Mesendoderm (in vitro differentiated cells): ENCODE measurements around the gene PPP1R12B.
"Not testable (repeated sequence)": the region's sequence is repeated elsewhere in the genome, so short reads cannot be mapped to it uniquely, and the experiment has no call there.

ENCODE experiments used
- DNase-seq: peaks from one replicate; pipeline ENCODE4 v3.0.0; 2013
- H2AK5ac ChIP-seq: 2 replicates; pipeline ENCODE4 v1.6.1; 2013; ENCODE audit warnings: low read length, inconsistent platforms
- H2BK120ac ChIP-seq: 2 replicates; pipeline ENCODE4 v1.6.1; 2013; ENCODE audit warnings: low read depth, mild to moderate bottlenecking, low read length, moderate library complexity, mixed read lengths
- H2BK15ac ChIP-seq: replicated peaks from 2 replicates; pipeline ENCODE4 v1.6.1; 2013; ENCODE audit warnings: low read depth, mild to moderate bottlenecking, moderate library complexity
- H2BK5ac ChIP-seq: 2 replicates; pipeline ENCODE4 v1.6.1; 2013; ENCODE audit warnings: low read length, inconsistent platforms
- H3K18ac ChIP-seq: 2 replicates; pipeline ENCODE4 v1.6.1; 2013; ENCODE audit warnings: mild to moderate bottlenecking, low read length, mixed read lengths
- H3K23ac ChIP-seq: one replicate; pipeline ENCODE4 v1.6.1; 2013; ENCODE audit warnings: low read length
- H3K27ac ChIP-seq: 2 replicates; pipeline ENCODE4 v1.5.1; 2013; ENCODE audit warnings: low read depth, mild to moderate bottlenecking, inconsistent platforms, low read length, moderate library complexity
- H3K27me3 ChIP-seq: 2 replicates; pipeline ENCODE4 v1.6.1; 2013; ENCODE audit warnings: low read length, control low read depth, mild to moderate bottlenecking, inconsistent platforms; ENCODE audit not compliant: insufficient read depth, poor library complexity
- H3K36me3 ChIP-seq: 2 replicates; pipeline ENCODE4 v1.6.1; 2013; ENCODE audit warnings: low read length, inconsistent platforms; ENCODE audit not compliant: control insufficient read depth, insufficient read depth
- H3K4ac ChIP-seq: one replicate; pipeline ENCODE4 v1.6.1; 2013; ENCODE audit warnings: low read depth, mild to moderate bottlenecking, low read length, moderate library complexity
- H3K4me1 ChIP-seq: 2 replicates; pipeline ENCODE4 v1.6.1; 2013; ENCODE audit warnings: low read depth, low read length, inconsistent platforms; ENCODE audit not compliant: control insufficient read depth
- H3K4me2 ChIP-seq: 2 replicates; pipeline ENCODE4 v1.6.1; 2013; ENCODE audit warnings: low read length
- H3K4me3 ChIP-seq: 2 replicates; pipeline ENCODE4 v1.5.1; 2013; ENCODE audit warnings: mild to moderate bottlenecking, low read length
- H3K56ac ChIP-seq: one replicate; pipeline ENCODE4 v1.6.1; 2013; ENCODE audit warnings: low read length
- H3K79me1 ChIP-seq: 2 replicates; pipeline ENCODE4 v1.6.1; 2013; ENCODE audit warnings: low read length, inconsistent platforms
- H3K79me2 ChIP-seq: 2 replicates; pipeline ENCODE4 v1.6.1; 2013; ENCODE audit warnings: mild to moderate bottlenecking, low read length; ENCODE audit not compliant: control insufficient read depth, insufficient read depth
- H3K9ac ChIP-seq: 2 replicates; pipeline ENCODE4 v1.6.1; 2013; ENCODE audit warnings: low read length, inconsistent platforms
- H4K5ac ChIP-seq: one replicate; pipeline ENCODE4 v1.6.1; 2013; ENCODE audit warnings: low read length
- H4K8ac ChIP-seq: one replicate; pipeline ENCODE4 v1.6.1; 2013; ENCODE audit warnings: low read depth, mild to moderate bottlenecking, control low read depth, low read length, moderate library complexity
- WGBS: extraction: QIAGEN DNeasy Blood & Tissue Kit; methylation state at CpG from one replicate; pipeline ENCODE4 v1.1.7; 2013; ENCODE audit warnings: low lambda C conversion rate, missing lambda C conversion rate; ENCODE audit not compliant: insufficient coverage; ENCODE audit errors: extremely low coverage; 5-methylcytosine and 5-hydroxymethylcytosine counted together

Gene PPP1R12B

DNA sequence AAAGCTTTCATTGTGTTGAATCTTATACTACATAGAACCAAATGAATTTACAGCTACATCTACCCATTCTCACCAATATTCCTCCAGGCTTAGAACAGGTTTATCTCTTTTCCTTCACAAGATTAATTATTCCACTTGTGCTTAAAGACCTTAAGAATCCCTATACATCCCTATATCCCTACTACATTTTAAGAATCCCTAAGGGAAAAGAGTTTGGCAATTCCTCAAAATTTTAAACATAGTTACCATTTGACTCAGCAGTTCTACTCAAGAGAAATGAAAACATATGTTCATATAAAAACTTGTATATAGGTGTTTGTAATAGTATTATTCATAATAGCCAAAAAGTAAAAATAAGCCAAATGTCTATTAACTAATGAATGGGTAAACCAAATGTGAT, 140.6 kb downstream of the PPP1R12B start:
- H3K23ac ChIP-seq, H4K5ac ChIP-seq: not testable (repeated sequence)

DNA sequence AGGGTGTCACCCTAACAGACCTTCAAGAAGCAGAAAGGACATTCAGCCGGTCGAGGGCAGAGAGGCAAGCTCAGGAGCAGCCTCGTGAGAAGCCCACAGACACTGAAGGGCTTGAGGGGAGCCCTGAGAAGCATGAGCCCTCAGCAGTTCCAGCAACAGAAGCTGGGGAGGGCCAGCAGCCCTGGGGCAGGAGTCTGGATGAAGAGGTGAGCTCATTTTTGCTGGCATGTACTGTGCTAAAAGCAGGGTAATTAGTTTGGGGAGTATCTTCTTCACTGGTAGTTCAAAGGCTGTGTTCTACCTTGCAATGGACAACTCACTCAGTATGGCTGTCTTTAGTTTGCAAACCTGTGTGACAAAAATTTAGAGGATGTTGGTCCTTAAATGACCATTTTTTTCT, 144.6 kb downstream of the PPP1R12B start:
- H4K8ac ChIP-seq, H3K79me1 ChIP-seq, H2BK120ac ChIP-seq, H3K27me3 ChIP-seq, H3K27ac ChIP-seq, H3K23ac ChIP-seq, H3K36me3 ChIP-seq, H2AK5ac ChIP-seq, H4K5ac ChIP-seq, H2BK15ac ChIP-seq, H3K4ac ChIP-seq, H3K4me3 ChIP-seq, DNase-seq, H2BK5ac ChIP-seq, H3K79me2 ChIP-seq, H3K56ac ChIP-seq, H3K18ac ChIP-seq, H3K4me2 ChIP-seq, H3K9ac ChIP-seq, H3K4me1 ChIP-seq: not testable (repeated sequence)
- WGBS = no CpG with 5 or more reads among the region's 3 CpGs

More for the DNA sequence above, 140.6 kb downstream of the PPP1R12B start:
- H3K4me3 ChIP-seq, H3K27ac ChIP-seq, H2AK5ac ChIP-seq, H3K79me1 ChIP-seq, H3K27me3 ChIP-seq, H3K4me1 ChIP-seq, H3K56ac ChIP-seq, H2BK15ac ChIP-seq, H3K79me2 ChIP-seq, H4K8ac ChIP-seq, H3K9ac ChIP-seq, DNase-seq, H3K18ac ChIP-seq, H3K36me3 ChIP-seq, H3K4me2 ChIP-seq, H3K4ac ChIP-seq, H2BK5ac ChIP-seq, H2BK120ac ChIP-seq: not testable (repeated sequence)

DNA sequence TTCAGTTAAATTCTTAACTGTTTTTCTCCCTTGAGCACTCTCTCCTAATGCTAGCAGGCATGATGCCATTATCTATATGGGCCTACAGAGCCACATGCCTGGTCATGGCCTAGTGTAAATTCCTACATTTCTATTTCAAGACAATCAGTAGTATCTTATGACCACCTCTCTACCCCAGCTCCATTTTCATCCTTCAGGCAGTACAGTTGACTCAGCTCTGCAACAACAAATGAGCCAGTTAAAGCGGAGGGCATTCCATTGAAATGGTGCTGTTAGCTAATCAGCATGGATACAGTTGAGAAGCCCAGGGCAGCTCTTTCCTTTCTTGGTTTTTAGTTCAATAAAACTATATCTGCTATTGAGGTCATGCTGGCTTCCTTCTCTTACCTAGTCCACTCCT, 150.0 kb downstream of the PPP1R12B start:
- Histone ChIP-seq H3K18ac (no peak overlapping the region), H3K79me1 (no peaks in the 10 kb centered on the region), H4K5ac (no peak overlapping the region), H3K36me3 (no peaks in the 10 kb centered on the region), H3K27ac (no peak overlapping the region), H2BK15ac (no peak overlapping the region), H3K9ac (no peak overlapping the region), H4K8ac (no peak overlapping the region), H2BK5ac (no peak overlapping the region), H2BK120ac (no peak overlapping the region), H3K79me2 (no peaks in the 10 kb centered on the region), H3K56ac (no peak overlapping the region), H3K4ac (no peak overlapping the region), H3K4me2 (no peak overlapping the region), H3K27me3 (no peaks in the 10 kb centered on the region), H3K4me3 (no peak overlapping the region), H3K4me1 (no peaks in the 10 kb centered on the region), H2AK5ac (no peak overlapping the region), H3K23ac (no peak overlapping the region)
- DNase-seq = peak; percentile 22
- no CpG with 5 or more reads among the region's 1 CpG for WGBS

DNA sequence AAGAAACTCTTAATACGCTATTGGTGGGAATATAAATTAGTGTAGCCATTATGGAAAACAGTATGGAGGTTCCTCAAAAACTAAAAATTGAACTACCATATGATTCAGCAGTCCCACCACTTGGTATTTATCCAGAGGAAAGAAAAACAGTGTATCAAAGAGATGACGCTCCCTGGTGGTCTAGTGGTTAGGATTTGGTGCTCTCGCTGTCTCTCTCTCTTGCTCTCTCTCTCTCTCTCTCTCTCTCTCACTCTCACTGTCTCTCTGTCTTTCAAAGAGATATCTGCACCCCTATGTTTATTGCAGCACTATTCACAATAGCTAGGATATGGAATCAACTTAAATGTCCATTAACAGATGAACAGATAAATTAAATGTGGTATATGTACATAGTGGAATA, 151.5 kb downstream of the PPP1R12B start:
- not testable (repeated sequence) for H3K79me2 ChIP-seq, H4K8ac ChIP-seq, H2BK120ac ChIP-seq, H3K18ac ChIP-seq, H3K4me3 ChIP-seq, H2BK15ac ChIP-seq, DNase-seq, H2BK5ac ChIP-seq, H3K27ac ChIP-seq, H4K5ac ChIP-seq, H3K56ac ChIP-seq, H3K4ac ChIP-seq, H3K4me1 ChIP-seq, H3K79me1 ChIP-seq, H3K23ac ChIP-seq, H2AK5ac ChIP-seq, H3K9ac ChIP-seq, H3K27me3 ChIP-seq, H3K4me2 ChIP-seq, H3K36me3 ChIP-seq
- WGBS = no CpG with 5 or more reads among the region's 3 CpGs

DNA sequence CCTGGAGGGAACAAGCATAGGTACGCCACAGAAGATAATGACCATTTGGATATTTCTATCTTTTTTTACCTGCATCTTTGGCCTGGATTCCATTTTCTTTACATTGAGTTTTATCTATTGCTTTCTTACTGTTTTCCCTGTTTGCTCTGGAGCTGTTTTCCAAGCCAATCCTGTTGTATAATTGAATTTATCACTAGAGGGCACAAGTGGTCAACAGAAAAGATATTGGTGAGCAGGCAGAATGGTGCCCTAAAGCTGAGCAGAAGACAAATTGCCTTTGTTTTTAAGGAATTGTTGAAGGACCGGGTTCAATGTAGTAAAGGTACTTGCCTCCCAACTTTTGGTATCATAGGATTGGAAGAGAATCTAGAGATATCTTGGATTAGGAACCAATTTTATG, 152.8 kb downstream of the PPP1R12B start:
- no peak overlapping the region for H3K4ac ChIP-seq
- peak; percentile 58 for DNase-seq
- no peak overlapping the region for H4K5ac ChIP-seq
- H2AK5ac ChIP-seq = no peak overlapping the region
- no peak overlapping the region for H3K9ac ChIP-seq
- H3K4me1 ChIP-seq = no peaks in the 10 kb centered on the region
- H3K56ac ChIP-seq = no peak overlapping the region
- no peaks in the 10 kb centered on the region for H3K27me3 ChIP-seq
- no peak overlapping the region for H3K4me3 ChIP-seq
- WGBS = no CpG with 5 or more reads among the region's 2 CpGs
- H2BK5ac ChIP-seq = no peak overlapping the region
- H2BK15ac ChIP-seq = no peak overlapping the region
- H3K18ac ChIP-seq = no peak overlapping the region
- no peak overlapping the region for H3K23ac ChIP-seq
- H2BK120ac ChIP-seq = no peak overlapping the region
- no peaks in the 10 kb centered on the region for H3K79me1 ChIP-seq
- no peaks in the 10 kb centered on the region for H3K36me3 ChIP-seq
- no peak overlapping the region for H4K8ac ChIP-seq
- H3K4me2 ChIP-seq = no peak overlapping the region
- H3K79me2 ChIP-seq = no peaks in the 10 kb centered on the region
- no peak overlapping the region for H3K27ac ChIP-seq

DNA sequence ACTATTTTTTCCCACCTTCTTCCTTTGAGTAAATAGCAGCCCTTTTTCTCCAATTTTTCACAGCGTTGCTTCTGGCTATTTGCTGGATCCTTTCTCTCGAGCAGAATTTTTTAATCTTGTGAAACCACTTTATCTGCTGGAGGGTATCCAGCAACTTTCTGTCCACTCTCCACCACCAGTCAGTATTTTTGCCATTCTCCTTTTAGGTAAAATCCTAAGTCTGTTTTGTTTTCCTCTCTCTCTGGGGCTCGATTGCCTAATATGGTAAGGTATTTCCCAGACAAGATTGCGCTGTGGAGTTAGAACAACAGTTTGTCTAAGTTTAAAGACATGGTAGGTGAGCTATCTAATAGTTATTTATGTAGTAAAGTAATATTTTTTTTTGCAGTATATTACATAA, 156.9 kb downstream of the PPP1R12B start:
- no peak overlapping the region for H2BK5ac ChIP-seq
- no CpG with 5 or more reads among the region's 4 CpGs for WGBS
- no peaks in the 10 kb centered on the region for H3K36me3 ChIP-seq
- no peak overlapping the region for H2BK15ac ChIP-seq
- H3K4me1 ChIP-seq = no peaks in the 10 kb centered on the region
- no peaks in the 10 kb centered on the region for H3K79me2 ChIP-seq
- no peak overlapping the region for H2BK120ac ChIP-seq
- no peaks in the 10 kb centered on the region for H3K27me3 ChIP-seq
- no peak overlapping the region for H2AK5ac ChIP-seq
- no peaks in the 10 kb centered on the region for H3K79me1 ChIP-seq
- DNase-seq = peak; percentile 50
- no peak overlapping the region for H4K5ac ChIP-seq
- no peak overlapping the region for H3K4ac ChIP-seq
- H4K8ac ChIP-seq = no peak overlapping the region
- no peak overlapping the region for H3K18ac ChIP-seq
- H3K23ac ChIP-seq = no peak overlapping the region
- no peak overlapping the region for H3K4me3 ChIP-seq
- no peak overlapping the region for H3K27ac ChIP-seq
- H3K9ac ChIP-seq = no peak overlapping the region
- no peak overlapping the region for H3K4me2 ChIP-seq
- H3K56ac ChIP-seq = no peak overlapping the region
